ENCODE results near the gene DYNLT2. TPM values are rescaled to one million over a fixed set of nuclear protein-coding genes. Genes with fewer than 3 reads are reported as not detected.

DYNLT2 gene
- total RNA-seq, 3 donors from 2014 or later (not counting 1 experiment from before 2014, with no cell fraction given), result 4.0 to 6.8 (median 5.3) TPM

GRCh38 chr6:169714595-169714994 is 36.8 kb downstream of the DYNLT2 start:
- WGBS (ENCODE audit: insufficient coverage), result 96% methylated on average over 9 of the region's 9 CpGs
- Mint-ChIP-seq H3K27ac (no peak overlapping the region), H3K36me3 (peaks cover 19% of the 10 kb centered on the region)

GRCh38 chr6:169714178-169714577 is 37.2 kb downstream of the DYNLT2 start:
- no peaks in the 10 kb centered on the region for H3K4me1 Mint-ChIP-seq
- Histone ChIP-seq H3K27ac (ENCODE audit: low read length) (no peak overlapping the region), H3K4me1 (ENCODE audit: control insufficient read depth, insufficient read depth, low read length) (no peaks in the 10 kb centered on the region), H3K36me3 (ENCODE audit: control insufficient read depth, insufficient read depth, low read length) (peaks cover 36% of the 10 kb centered on the region), H3K27me3 (ENCODE audit: control insufficient read depth, insufficient read depth, low read length) (no peaks in the 10 kb centered on the region), H3K9me3 (ENCODE audit: control insufficient read depth, insufficient read depth, low read length) (no peaks in the 10 kb centered on the region), H3K4me3 (ENCODE audit: low read length) (no peak overlapping the region)
- intact Hi-C loops (cut with micrococcal nuclease), result no loop called here
- DNase-seq, result no peak
- H3K36me3 Mint-ChIP-seq, result peaks cover 19% of the 10 kb centered on the region
- H3K4me3 Mint-ChIP-seq, result no peak overlapping the region
- H3K27ac Mint-ChIP-seq, result no peak overlapping the region
- 96% methylated on average over 2 of the region's 2 CpGs for WGBS (ENCODE audit: insufficient coverage)
- TF ChIP-seq CTCF (IDR thresholded peaks at IDR 0.05), result no peak
- no peaks in the 10 kb centered on the region for H3K27me3 Mint-ChIP-seq (ENCODE audit: low read depth in 2 of 2)
- ATAC-seq, result no peak
- no peaks in the 10 kb centered on the region for H3K9me3 Mint-ChIP-seq

More at GRCh38 chr6:169714595-169714994, 36.8 kb downstream of the DYNLT2 start:
- H3K9me3 Mint-ChIP-seq, result no peaks in the 10 kb centered on the region
- H3K4me3 Mint-ChIP-seq, result no peak overlapping the region
- no peak for DNase-seq
- no peak for TF ChIP-seq CTCF (IDR thresholded peaks at IDR 0.05)
- H3K9me3 ChIP-seq (ENCODE audit: control insufficient read depth, insufficient read depth, low read length), result no peaks in the 10 kb centered on the region
- H3K4me3 ChIP-seq (ENCODE audit: low read length), result no peak overlapping the region
- H3K4me1 ChIP-seq (ENCODE audit: control insufficient read depth, insufficient read depth, low read length), result no peaks in the 10 kb centered on the region
- intact Hi-C loops (cut with micrococcal nuclease), result no loop called here
- H3K27ac ChIP-seq (ENCODE audit: low read length), result no peak overlapping the region
- peaks cover 36% of the 10 kb centered on the region for H3K36me3 ChIP-seq (ENCODE audit: control insufficient read depth, insufficient read depth, low read length)
- H3K27me3 Mint-ChIP-seq (ENCODE audit: low read depth in 2 of 2), result no peaks in the 10 kb centered on the region
- H3K27me3 ChIP-seq (ENCODE audit: control insufficient read depth, insufficient read depth, low read length), result no peaks in the 10 kb centered on the region
- no peak for ATAC-seq
- no peaks in the 10 kb centered on the region for H3K4me1 Mint-ChIP-seq

- Histone ChIP-seq H3K27me3 (ENCODE audit: control insufficient read depth, insufficient read depth, low read length) (no peaks in the 10 kb centered on the region), H3K36me3 (ENCODE audit: control insufficient read depth, insufficient read depth, low read length) (peaks cover 45% of the 10 kb centered on the region), H3K4me3 (ENCODE audit: low read length) (no peak overlapping the region), H3K4me1 (ENCODE audit: control insufficient read depth, insufficient read depth, low read length) (no peaks in the 10 kb centered on the region), H3K9me3 (ENCODE audit: control insufficient read depth, insufficient read depth, low read length) (no peaks in the 10 kb centered on the region), H3K27ac (ENCODE audit: low read length) (no peak overlapping the region)
- Mint-ChIP-seq H3K27ac (no peak overlapping the region), H3K4me3 (no peak overlapping the region), H3K9me3 (no peaks in the 10 kb centered on the region), H3K27me3 (ENCODE audit: low read depth in 2 of 2) (no peaks in the 10 kb centered on the region), H3K4me1 (peaks cover 0 to 14% of the 10 kb centered on the region in 2 donors), H3K36me3 (peaks cover 3% of the 10 kb centered on the region)
- 85% methylated on average over 3 of the region's 3 CpGs for WGBS (ENCODE audit: insufficient coverage)
- ATAC-seq, result no peak
- TF ChIP-seq CTCF (IDR thresholded peaks at IDR 0.05), result no peak
- intact Hi-C loops (cut with micrococcal nuclease), result no loop called here
- no peak for DNase-seq
Observed at GRCh38 chr6:169710009-169710408, 41.4 kb downstream of the DYNLT2 start.

- DNase-seq (no peak), ATAC-seq (no peak)
- intact Hi-C loops (cut with micrococcal nuclease), result loop anchor here (10.0 kb wide), 1 partner anchor 834 kb away; no protein-coding TSS in a partner anchor
- H3K4me3 Mint-ChIP-seq, result no peak overlapping the region
- no peaks in the 10 kb centered on the region for H3K27me3 ChIP-seq (ENCODE audit: control insufficient read depth, insufficient read depth, low read length)
- no peak overlapping the region for H3K27ac ChIP-seq (ENCODE audit: low read length)
- no peak overlapping the region for H3K4me3 ChIP-seq (ENCODE audit: low read length)
- no peak for TF ChIP-seq CTCF (IDR thresholded peaks at IDR 0.05)
- H3K27me3 Mint-ChIP-seq (ENCODE audit: low read depth in 2 of 2), result no peaks in the 10 kb centered on the region
- no peaks in the 10 kb centered on the region for H3K36me3 Mint-ChIP-seq
- H3K4me1 Mint-ChIP-seq, result peaks cover 1 to 17% of the 10 kb centered on the region in 2 donors
- no peaks in the 10 kb centered on the region for H3K4me1 ChIP-seq (ENCODE audit: control insufficient read depth, insufficient read depth, low read length)
- H3K9me3 Mint-ChIP-seq, result no peaks in the 10 kb centered on the region
- no peak overlapping the region for H3K27ac Mint-ChIP-seq
- no peaks in the 10 kb centered on the region for H3K9me3 ChIP-seq (ENCODE audit: control insufficient read depth, insufficient read depth, low read length)
- peaks cover 39% of the 10 kb centered on the region for H3K36me3 ChIP-seq (ENCODE audit: control insufficient read depth, insufficient read depth, low read length)
Observed at GRCh38 chr6:169709293-169709692, 42.1 kb downstream of the DYNLT2 start.
